Stimulated activated CD8-positive, alpha-beta memory T cell treated with anti-CD3 and anti-CD28 coated beads, Interleukin-4, amount 100 ng/mL, for 1 hour (primary cell): Measurements from ENCODE around the gene ANTXR1.

Experiments used
- DNase-seq, 2 donors: peaks; one replicate each; pipeline ENCODE4 v3.0.0-alpha.2; 2020; ENCODE audit warnings: low read depth in 2 of 2, low spot score in 1 of 2

ANTXR1 gene

DNA sequence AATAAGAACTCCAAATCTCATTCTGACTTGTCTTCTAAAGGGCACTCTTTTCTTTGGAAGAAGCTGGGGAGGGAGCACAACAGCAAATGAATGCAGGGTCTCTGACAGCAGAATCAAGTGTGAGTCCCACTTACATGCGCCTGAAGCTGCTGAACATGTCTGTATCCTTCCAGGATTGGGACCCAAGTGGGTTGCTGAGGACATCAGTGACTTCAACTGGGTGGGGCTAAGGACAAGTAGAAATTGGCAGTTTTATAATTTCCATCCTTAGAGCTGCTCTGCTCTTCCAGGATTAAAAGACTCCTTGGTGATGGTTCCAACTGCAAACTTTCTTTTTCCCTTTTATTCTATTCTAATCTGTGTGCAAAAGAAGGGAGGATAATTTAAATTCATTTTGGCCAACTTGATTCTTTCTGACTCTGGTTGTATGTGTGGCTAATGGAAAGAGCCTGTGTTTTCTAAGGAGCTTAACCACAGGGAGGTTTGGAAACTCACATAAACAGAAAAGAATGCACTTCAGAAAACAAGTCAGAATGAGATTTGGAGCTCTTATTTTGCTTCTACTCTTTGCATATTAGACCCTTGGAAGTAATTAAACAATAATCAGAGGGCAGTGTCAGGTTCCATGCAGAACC lies 20.6 kb downstream of the ANTXR1 start:
- no peak for DNase-seq

DNA sequence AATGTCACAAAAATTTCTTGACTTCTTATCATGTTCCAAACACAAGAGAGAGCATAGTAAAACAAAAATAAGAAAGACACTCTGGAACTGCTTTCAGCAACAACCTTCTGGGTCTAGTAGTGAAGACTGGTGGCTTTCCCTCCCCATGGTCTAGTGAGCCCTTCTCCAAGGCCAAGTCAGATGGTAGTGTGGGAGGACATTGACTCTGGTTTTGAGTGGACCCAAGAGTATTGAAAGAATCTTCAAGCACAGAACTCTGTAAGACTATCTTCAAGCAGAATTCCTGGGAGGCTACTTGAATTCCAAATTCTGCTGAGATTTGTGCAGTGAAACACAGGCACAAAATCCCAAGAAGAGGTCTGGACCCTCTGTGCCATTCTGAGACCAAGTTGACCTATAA lies 21.1 kb downstream of the ANTXR1 start:
- DNase-seq = no peak

DNA sequence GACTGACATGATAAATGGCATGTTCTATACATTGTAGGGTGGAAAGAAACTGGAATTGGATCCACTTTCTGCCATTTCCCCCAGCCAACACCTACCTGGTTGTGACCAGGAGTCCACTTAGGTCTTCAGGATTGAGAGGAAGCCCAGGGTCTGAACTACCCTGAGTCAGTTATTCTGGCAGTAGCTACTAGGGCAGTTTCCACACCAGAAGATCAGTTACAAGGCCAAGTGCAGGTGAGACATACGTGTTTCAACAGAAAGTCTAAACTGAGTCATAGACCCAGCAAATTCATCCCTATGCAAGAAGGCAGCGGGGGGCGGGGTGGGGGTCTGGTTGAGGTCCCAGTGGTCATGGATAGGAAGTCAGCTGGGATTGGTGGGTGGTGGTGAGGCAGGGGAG lies 21.9 kb downstream of the ANTXR1 start:
- no peak for DNase-seq

DNA sequence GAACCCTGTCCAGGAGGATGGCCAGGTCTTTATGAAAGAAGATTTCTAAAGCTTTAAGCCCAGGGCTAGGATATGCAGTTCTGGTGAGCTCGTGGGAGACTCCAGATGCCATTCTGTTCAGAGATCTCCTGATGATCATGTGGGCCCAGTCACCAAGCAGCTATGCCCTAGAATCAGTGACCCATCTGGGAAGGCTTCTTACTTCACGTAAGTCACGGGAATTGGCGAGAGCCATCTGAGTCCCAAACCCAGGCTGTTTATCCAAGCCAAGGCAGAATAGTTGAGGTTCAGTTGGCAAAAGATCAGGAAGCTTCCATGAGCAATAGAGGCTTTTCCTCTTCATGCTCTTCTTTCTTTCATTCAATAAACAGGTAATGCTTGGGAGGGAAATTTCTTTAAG lies 23.9 kb downstream of the ANTXR1 start:
- DNase-seq = no peak

DNA sequence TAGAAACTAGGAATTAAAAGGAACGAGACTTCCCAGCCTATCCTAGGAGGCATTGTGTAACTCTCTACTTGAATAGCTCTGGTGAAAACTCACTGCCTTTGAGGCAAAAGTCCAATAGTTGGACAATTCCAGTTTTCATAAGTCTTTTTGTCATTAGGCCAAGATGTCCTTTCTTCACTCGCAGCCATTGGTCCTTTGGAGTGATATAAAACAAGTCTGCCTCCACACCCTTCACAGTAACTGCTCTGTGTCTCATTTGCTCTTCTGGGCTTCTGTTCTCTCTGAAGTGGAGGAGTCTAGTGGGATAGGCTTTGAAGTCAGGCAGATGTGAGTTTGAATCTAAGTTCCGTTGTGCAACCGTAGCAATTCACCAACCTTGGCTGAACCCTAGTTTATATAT lies 28.2 kb downstream of the ANTXR1 start:
- no peak for DNase-seq

DNA sequence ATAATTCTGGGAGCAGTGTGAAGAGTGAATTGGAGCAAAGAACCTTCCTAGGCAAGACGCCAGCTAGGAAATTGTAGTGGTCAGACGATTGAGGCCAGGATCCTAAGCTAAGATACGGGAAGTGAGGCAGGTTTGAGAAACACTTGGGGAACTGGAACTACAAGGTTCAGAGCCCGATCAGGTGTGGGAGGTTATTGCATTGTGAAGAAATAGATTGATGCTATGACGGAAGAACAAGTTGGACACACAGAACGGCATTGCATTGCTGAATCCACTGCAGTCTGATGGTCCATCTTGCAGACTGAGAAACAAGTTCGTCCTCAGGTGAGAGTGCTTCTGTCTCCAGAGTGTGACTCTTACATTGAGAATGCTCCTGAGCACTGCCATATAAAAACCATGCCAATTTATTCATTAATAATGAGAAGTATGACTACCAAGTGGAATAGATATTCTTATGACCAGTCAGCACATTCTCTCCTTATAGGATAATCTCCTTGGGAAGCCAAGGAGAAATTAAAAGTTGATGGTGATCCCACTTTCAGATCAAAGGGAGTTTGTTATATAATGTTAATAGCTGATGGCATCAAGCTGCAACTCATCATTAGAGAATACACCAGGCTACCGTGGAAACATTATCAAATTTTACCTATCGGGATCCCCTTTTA lies 30.9 kb downstream of the ANTXR1 start:
- DNase-seq = no peak

DNA sequence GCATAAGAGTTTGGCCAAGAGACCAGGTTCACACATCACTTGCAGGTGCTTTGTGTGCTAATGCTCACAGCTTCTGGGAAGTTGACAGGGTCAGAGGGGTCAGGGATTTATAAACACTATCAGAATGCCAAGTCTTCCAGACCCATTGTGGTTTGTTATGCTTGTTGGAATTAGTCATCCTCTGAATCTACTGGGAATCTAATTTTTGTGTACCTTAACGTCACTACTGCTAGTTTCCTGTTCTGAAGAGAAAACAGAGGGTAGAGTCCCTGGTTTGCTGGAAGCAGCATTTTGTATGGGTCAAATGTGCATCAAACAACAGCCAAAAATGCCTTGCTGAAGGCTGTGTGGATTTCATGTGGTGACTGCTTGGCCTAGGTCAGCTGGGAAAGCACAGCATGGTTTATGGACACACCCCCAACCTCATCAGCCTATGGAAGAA lies 33.3 kb downstream of the ANTXR1 start:
- no peak for DNase-seq

DNA sequence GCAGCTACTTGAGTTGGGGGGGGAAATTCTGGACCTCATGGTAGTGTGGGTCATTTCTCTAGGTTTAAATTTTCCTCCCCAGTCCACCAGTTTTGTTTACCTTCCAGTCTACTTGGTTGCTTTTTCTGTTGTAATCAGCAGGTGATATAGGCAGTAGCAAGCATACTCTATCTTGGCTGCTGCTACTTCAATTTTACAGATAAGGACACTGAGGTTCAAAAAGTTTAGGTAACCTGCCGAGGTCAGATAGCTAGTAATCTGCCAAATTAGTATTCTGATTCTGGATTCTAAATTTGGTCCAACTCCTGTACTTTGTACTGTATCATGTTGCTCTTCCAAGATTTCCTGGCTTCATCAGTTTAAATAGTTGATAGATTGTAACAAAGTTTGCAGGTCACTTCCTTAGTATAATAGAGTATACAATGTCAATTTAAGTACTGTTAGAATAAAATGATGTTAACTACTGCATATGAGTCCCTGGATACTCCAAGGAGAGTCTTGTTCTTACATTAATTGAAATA lies 34.7 kb downstream of the ANTXR1 start:
- DNase-seq = no peak

DNA sequence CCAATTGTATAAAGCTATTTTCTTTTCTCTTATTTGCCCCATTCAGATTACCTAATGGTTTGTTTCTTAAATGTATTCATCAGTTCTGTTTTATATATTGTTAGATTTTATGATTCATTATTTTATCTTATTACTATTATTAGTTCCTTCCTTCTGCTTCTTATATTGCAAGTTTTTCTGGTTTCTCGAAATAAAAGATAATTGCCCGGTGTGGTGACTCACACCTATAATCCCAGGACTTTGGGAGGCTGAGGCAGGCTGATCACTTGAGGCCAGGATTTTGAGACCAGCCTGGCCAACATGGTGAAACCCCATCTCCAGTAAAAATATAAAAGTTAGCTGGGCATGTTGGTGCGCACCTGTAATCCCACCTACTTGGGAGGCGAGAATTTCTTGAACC lies 37.8 kb downstream of the ANTXR1 start:
- no peak for DNase-seq

DNA sequence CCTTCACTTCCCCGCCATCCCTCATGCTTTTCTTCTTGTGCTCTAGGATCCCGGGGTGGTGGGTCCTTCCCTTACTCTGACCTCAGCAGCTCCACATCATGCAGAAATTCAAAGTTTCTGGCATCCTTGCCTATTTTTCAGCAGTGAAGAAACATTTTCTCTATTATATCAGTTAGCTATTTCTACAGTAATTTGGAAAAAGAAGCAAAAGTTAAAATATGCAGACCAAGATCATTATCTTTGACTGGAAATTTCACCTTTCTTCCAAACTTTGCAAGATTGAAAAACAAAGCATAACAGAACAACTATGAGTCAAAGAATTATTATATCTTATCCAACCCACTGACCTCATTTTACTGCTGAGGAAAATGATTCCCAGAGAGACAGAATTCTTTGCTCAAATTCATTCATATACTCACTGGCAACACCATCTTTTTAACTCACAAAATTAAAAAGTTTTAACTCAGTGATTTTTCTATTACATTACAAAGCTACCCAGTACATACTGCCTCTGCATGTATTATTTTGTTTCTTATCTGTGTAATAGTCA lies 40.5 kb downstream of the ANTXR1 start:
- DNase-seq = no peak

DNA sequence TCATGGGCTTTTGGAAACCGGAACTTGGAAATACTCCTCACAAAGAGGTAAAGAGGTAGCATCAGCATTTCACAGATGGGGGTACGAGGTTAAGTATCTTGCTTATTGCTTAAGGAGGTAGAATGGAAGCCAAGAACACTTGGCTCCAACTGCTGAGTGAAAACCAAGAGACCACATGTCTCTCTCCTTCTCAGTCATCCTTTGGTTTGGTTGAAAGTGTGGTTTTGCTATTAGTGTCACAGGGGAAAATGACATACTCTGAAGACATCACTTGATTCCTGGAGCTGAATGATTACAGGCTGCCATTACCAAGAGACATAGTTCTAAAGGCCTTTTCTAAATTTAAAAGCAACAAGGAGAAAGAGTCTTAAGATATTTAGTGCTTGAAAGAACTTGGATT lies 41.5 kb downstream of the ANTXR1 start:
- DNase-seq = no peak

DNA sequence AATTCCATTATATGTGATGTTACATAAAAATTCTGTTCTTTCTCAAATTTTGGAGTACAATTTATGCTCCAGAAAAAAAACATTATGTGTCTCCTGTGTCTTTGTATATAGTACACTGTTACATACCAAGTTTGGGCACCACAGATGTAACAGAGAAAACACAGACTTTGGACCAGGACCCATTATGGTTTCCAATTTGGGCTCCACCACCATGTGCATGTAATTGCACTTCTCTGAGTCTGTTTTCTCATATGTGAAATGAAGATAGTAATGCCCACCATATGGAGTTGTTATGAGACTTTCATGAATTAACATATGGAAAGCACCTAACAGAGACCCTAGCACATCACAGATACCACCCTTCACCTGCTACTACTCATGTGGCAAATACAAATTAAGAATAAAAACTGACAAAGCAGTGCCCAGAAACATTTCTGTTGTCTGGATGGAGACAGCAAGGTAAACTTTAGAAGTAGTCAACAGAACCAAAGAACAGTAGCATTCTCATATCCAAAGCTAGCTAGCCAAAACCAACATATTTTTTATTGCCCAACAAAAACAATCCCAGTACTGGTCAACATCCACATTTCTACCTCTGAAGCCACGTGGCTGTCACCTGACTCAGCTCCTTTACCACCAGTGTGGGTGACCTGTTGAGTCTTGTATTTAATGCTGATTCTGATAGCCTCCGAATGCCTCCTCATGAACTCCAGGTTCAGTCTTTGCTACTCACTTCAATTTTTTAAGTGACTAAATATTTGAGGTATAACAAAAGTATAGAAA lies 42.9 kb downstream of the ANTXR1 start:
- no peak for DNase-seq

DNA sequence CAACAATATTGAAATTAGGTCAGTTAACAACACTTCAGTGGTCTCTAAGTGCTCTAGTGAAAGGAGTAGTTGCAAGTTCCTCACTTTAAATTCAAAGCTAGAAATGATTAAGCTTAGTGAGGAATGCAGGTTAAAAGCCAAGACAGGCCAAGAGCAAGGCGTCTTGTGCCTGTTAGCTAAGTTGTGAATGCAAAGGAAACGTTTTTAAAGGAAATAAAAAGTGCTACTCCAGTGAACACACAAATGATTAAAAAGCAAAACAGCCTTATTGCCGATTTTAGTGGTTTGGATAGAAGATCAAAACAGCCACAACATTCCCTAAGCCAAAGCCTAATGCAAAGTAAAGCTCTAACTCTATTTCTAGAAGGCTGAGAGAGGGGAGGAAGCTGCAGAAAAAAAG lies 44.7 kb downstream of the ANTXR1 start:
- DNase-seq = no peak

DNA sequence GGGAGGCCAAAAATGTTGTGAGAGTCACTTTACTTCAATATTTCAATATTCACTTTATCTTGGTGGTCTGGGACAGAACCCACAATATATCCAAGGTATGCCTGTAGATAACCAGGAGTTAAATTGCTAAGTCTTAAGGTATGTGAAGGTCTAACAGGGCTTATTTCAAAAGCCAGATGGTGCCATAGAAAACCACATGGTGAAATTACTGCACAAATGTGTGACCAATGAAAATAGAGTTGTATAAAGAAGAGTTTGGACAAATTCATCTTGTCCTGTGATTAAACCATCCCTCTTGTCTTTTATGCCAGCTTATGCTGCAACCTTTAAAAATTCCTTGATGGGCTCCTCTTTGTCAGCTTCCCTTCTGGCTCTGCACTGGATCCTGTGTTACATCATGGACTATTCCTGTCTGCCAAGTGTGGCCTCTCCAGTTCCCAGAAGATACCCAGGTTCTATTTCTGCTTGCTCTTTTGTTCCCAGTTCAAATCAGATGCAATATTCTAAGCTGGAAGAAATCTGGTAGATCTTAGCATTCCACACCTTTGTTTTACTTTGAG lies 46.8 kb downstream of the ANTXR1 start:
- DNase-seq = no peak

DNA sequence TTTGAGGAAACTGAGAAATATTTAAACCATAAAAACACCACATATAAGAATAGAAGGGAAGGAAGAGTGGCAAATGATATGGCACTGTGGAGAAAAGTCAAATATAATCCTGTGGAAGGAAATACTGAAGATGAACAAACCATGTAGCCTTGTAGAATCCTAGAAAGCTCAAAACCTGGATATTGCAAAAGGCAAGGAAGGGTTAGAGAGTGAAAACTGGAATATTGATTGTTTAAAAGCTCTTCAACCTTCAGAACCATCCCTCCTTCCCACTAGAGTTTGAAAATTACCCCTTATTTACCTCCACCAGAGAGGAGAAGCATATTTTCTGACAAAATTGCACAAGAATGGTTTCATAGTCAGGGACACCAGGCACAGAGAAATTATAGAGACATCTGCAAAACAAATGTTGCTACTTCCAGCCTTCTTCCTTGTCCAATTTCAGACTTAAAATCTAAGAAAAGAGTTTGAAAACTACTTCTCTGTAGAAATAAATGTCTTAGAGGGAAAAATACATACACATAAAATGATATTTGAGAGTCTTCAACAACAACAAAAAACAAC lies 48.0 kb downstream of the ANTXR1 start:
- no peak for DNase-seq

DNA sequence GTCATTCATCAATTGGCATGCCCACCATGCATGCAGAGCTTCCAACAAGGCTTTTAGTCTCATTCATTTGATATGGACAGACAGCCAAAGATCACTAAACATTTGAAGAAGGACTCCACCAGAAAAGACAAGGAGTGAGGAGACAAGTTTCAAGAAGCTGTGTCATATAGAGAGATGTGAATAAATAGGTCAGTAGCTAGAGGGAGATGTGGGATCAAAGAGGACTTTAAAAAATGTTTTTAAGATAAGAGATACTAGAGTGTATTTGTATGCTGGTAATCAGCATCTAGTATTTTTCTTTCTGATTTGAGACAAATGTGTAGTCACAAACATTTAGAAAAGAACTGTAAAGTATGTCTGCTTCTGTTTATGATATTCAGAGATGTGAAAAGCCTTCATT lies 48.5 kb downstream of the ANTXR1 start:
- DNase-seq = no peak

DNA sequence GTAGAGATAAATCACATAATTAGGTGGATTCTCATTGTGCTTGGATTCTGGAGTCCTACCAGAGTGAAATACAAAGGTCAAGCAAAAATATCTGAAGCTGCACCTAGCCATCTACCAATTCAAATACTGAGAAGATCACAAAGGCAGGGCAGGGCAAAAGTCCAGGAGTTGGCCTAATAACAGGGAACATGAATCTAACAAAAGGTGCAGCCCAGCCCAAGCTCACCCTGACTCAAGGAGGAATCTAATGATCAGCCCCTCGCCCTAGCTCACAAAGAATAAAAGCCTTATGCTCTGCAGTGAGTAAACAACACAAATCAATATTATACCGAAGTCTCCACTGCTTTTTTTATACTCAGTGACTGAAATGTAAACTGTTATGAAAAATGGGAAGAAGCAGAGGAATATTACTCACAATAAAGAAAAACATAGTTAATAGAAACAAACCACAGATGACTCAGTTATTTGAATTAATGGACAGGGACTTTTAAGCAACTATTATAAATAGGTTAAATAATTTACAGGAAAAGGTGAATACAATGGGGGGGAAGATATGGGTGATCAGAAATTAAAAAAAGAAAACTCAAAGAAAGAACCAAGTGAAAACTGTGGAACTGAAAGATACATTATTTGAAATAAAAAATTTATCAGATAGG lies 49.5 kb downstream of the ANTXR1 start:
- DNase-seq = no peak

DNA sequence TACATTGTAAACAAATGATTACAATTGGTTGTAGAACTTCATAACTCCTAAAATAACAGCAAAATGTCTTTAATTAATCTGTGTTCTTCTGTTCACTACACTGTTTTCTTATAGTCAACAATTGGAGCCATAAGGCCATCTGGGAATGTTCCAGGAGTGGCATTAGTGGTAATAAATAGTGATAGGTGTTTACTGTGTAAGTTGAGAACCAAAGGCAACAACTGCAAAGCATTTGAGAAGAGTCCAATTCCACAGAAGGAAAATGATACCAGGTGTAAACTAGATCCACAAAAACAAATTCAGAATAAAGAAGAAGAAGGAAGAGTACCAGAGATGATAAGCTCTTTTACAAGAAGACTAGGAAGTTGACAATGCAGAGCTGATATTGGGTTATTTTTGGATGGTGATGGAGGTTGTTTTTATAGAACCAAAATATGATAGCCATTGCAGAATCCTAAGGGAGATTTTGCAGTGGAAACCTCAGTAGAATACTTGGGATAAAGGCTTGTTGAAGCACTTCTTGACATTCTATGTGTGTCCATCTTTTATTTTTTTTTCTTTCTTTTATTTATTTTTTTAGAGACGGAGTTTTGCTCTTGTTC lies 52.9 kb downstream of the ANTXR1 start:
- DNase-seq = no peak

DNA sequence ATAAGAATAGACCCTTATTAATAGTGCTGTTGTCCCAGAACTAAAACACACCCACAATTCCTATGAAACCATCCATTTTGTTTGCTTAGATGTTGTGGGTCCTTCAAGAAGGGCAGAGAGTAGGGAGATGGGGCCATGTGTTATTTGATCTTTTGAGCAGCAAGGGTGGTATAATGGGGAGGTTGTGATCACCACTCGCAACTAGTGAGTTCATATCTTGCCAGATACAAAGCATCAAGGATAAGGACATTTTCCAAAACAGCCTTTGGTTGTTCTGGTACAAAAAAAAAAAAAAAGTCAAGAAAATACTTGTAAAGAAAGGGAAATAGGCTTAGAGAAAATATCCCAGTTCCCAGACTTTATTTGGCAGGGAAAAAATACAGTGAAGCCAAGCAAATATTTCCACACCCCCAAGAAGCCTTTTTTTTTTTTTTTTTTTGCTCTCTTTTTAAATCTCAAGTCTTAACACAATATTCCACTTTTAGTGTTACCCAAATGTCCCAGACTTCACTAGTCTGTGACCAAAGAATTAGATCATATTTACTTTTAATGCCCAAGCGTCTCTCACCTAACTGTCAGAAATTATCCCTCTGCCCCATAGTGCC lies 54.1 kb downstream of the ANTXR1 start:
- DNase-seq = no peak

DNA sequence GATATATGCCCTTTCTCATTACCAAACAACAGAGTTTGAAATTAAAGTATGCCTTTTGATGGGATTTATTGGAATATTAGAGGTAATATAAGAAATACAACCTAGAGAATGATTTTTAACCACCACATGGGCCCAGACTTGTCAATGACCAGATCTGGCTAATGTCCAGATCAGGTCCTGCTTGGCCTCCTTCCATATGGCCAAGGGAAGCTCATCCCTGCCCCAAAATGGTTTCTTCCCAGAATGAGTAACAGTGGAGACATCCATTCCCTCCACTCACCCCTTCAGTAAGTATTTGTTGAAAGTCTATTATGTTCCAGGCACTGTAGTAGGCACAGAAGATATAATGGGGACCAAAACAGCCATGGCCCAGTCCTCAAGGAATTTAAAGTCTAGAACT lies 54.9 kb downstream of the ANTXR1 start:
- no peak for DNase-seq
